GM23338 (cell line): ENCODE results near the gene ST8SIA6. TPM values are rescaled to one million over a fixed set of nuclear protein-coding genes. Genes with fewer than 3 reads are reported as not detected.

Source experiments
- ATAC-seq: fragments of 200-7000 bp; cut with Tn5 transposase; 3 replicates; pipeline ENCODE4 v1.9.1; 2020
- DNase-seq: peaks from one replicate; pipeline ENCODE4 v3.0.0-alpha.2; 2015; ENCODE audit warnings: low spot score
- H2AFZ ChIP-seq: fragments of 200-600 bp; sonication (generic); 2 replicates; pipeline ENCODE4 v1.8.0; 2016; ENCODE audit warnings: antibody characterized with exemption, mild to moderate bottlenecking, moderate library complexity
- H3F3A ChIP-seq: fragments of 200-600 bp; sonication (generic); replicated peaks from 2 replicates; pipeline ENCODE4 v1.8.0; 2017; ENCODE audit warnings: antibody characterized with exemption, mixed run types, low read depth
- H3K27ac ChIP-seq: fragments of 200-600 bp; sonication (generic); 2 replicates; pipeline ENCODE4 v1.6.1; 2016; ENCODE audit warnings: low read depth
- H3K27me3 ChIP-seq: fragments of 200-600 bp; sonication (generic); 2 replicates; pipeline ENCODE4 v1.8.0; 2016; ENCODE audit warnings: mild to moderate bottlenecking, mixed run types, moderate library complexity; ENCODE audit not compliant: insufficient read depth
- H3K36me3 ChIP-seq: fragments of 200-600 bp; sonication (generic); 2 replicates; pipeline ENCODE4 v1.8.0; 2016; ENCODE audit warnings: mild to moderate bottlenecking; ENCODE audit not compliant: insufficient read depth
- H3K4me1 ChIP-seq: fragments of 200-600 bp; sonication (generic); 2 replicates; pipeline ENCODE4 v1.8.0; 2016; ENCODE audit warnings: mild to moderate bottlenecking, moderate library complexity; ENCODE audit not compliant: insufficient read depth
- H3K4me2 ChIP-seq: fragments of 200-600 bp; sonication (generic); 2 replicates; pipeline ENCODE4 v1.7.1; 2017; ENCODE audit warnings: mixed run types
- H3K4me3 ChIP-seq: fragments of 200-600 bp; sonication (generic); 2 replicates; pipeline ENCODE4 v1.6.1; 2016; ENCODE audit warnings: mixed run types
- H3K79me2 ChIP-seq: fragments of 200-600 bp; sonication (generic); replicated peaks from 2 replicates; pipeline ENCODE4 v1.8.0; 2017; ENCODE audit warnings: mild to moderate bottlenecking; ENCODE audit not compliant: insufficient read depth
- H3K9me2 ChIP-seq: fragments of 200-600 bp; sonication (generic); 2 replicates; pipeline ENCODE4 v1.8.0; 2017; ENCODE audit not compliant: insufficient read depth
- H4K20me1 ChIP-seq: fragments of 200-600 bp; sonication (generic); replicated peaks from 2 replicates; pipeline ENCODE4 v1.8.0; 2017; ENCODE audit warnings: mild to moderate bottlenecking; ENCODE audit not compliant: insufficient read depth
- H3K27ac Mint-ChIP-seq: 2 replicates; pipeline ENCODE4 v1.8.0; 2020; ENCODE audit warnings: inconsistent platforms, mild to moderate bottlenecking, moderate library complexity, mixed read lengths
- H3K27me3 Mint-ChIP-seq: 3 replicates; pipeline ENCODE4 v1.8.0; 2022; ENCODE audit warnings: low read depth, mild to moderate bottlenecking, moderate library complexity, mixed read lengths, inconsistent platforms; ENCODE audit not compliant: insufficient read depth, poor library complexity
- H3K36me3 Mint-ChIP-seq: 3 replicates; pipeline ENCODE4 v1.8.0; 2021; ENCODE audit warnings: low read depth, mild to moderate bottlenecking, inconsistent platforms, moderate library complexity, mixed read lengths
- H3K4me1 Mint-ChIP-seq: 3 replicates; pipeline ENCODE4 v1.8.0; 2020; ENCODE audit warnings: mild to moderate bottlenecking, inconsistent platforms, mixed read lengths
- H3K4me3 Mint-ChIP-seq: 3 replicates; pipeline ENCODE4 v1.8.0; 2021; ENCODE audit warnings: moderate library complexity, mild to moderate bottlenecking, inconsistent platforms, mixed read lengths
- H3K9me3 Mint-ChIP-seq: 3 replicates; pipeline ENCODE4 v1.8.0; 2020; ENCODE audit warnings: moderate library complexity, mild to moderate bottlenecking, inconsistent platforms, mixed read lengths
- JUNB ChIP-seq: IDR thresholded peaks from one replicate; pipeline ENCODE4 v1.6.1; 2016; ENCODE audit warnings: antibody characterized with exemption; ENCODE audit not compliant: unreplicated experiment
- NANOG ChIP-seq: IDR thresholded peaks from 2 replicates; pipeline ENCODE4 v1.6.1; 2016; ENCODE audit warnings: antibody characterized with exemption, borderline replicate concordance
- POLR2AphosphoS5 ChIP-seq: IDR thresholded peaks from 2 replicates; pipeline ENCODE4 v1.6.1; 2016; ENCODE audit warnings: antibody characterized with exemption, low read depth
- STAT1 ChIP-seq: IDR thresholded peaks from one replicate; pipeline ENCODE4 v1.6.1; 2016; ENCODE audit warnings: antibody characterized with exemption; ENCODE audit not compliant: unreplicated experiment
- ZNF331 ChIP-seq: fragments of 250-450 bp; sonication (Bioruptor Pico); IDR thresholded peaks from 2 replicates; pipeline ENCODE4 v1.5.0; 2020; ENCODE audit warnings: low read depth, mild to moderate bottlenecking, moderate library complexity
- polyA plus RNA-seq: library from polyadenylated mRNA; unstranded; fragments of >200 nt; fragmentation: Nextera tagmentation; extraction: Ambion mirVana; gene quantifications from 2 replicates; pipeline ENCODE4 v1.2.1, GENCODE V29; 2016
- total RNA-seq: library from RNA; depleted of rRNA; stranded (reverse); fragments of >200 nt; shearing (Covaris generic); gene quantifications from 2 replicates; pipeline ENCODE4 v1.2.3, GENCODE V29; 2014
- TF ChIP-seq, protein P1 (sequence below): fragments of 250-450 bp; sonication (Bioruptor Pico); IDR thresholded peaks from 2 replicates; pipeline ENCODE4 v1.5.0; 2020; ENCODE audit warnings: mild to moderate bottlenecking, moderate library complexity
- TF ChIP-seq, protein P2 (sequence below), 2 experiments: fragments of 200-600 bp in 1 of 2; sonication (generic) in 1 of 2; conservative IDR thresholded peaks; 2 replicates each; pipeline versions ENCODE4 v1.5.1 to v1.6.1; 2016 to 2017; ENCODE audit warnings: antibody characterized with exemption in 2 of 2, low read depth in 2 of 2, mild to moderate bottlenecking in 2 of 2, moderate library complexity in 1 of 2

The ST8SIA6 gene
- total and polyA plus RNA-seq, 2 experiments from 2014 or later: 1.6 to 2.3 TPM

DNA sequence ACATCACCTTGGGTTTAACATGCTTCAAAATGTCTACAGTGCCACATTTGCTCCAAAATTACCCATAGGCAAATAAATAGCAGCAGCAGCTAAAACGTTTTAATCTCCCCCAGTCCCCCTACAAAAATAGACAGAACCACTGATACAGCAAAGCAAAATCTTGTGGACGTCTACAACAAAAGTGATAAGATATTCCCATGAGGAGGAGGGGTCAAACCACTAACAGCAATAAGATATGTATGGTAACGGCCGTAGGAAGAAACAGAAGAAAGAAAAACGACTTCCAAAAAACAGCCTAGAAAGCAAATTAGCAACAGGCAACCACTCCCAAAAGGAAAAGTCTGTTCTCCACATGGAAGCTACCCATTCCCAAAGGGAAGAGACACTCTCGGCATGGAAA, 34.5 kb upstream of the ST8SIA6 start (continued):
- TF ChIP-seq, protein P1, sequence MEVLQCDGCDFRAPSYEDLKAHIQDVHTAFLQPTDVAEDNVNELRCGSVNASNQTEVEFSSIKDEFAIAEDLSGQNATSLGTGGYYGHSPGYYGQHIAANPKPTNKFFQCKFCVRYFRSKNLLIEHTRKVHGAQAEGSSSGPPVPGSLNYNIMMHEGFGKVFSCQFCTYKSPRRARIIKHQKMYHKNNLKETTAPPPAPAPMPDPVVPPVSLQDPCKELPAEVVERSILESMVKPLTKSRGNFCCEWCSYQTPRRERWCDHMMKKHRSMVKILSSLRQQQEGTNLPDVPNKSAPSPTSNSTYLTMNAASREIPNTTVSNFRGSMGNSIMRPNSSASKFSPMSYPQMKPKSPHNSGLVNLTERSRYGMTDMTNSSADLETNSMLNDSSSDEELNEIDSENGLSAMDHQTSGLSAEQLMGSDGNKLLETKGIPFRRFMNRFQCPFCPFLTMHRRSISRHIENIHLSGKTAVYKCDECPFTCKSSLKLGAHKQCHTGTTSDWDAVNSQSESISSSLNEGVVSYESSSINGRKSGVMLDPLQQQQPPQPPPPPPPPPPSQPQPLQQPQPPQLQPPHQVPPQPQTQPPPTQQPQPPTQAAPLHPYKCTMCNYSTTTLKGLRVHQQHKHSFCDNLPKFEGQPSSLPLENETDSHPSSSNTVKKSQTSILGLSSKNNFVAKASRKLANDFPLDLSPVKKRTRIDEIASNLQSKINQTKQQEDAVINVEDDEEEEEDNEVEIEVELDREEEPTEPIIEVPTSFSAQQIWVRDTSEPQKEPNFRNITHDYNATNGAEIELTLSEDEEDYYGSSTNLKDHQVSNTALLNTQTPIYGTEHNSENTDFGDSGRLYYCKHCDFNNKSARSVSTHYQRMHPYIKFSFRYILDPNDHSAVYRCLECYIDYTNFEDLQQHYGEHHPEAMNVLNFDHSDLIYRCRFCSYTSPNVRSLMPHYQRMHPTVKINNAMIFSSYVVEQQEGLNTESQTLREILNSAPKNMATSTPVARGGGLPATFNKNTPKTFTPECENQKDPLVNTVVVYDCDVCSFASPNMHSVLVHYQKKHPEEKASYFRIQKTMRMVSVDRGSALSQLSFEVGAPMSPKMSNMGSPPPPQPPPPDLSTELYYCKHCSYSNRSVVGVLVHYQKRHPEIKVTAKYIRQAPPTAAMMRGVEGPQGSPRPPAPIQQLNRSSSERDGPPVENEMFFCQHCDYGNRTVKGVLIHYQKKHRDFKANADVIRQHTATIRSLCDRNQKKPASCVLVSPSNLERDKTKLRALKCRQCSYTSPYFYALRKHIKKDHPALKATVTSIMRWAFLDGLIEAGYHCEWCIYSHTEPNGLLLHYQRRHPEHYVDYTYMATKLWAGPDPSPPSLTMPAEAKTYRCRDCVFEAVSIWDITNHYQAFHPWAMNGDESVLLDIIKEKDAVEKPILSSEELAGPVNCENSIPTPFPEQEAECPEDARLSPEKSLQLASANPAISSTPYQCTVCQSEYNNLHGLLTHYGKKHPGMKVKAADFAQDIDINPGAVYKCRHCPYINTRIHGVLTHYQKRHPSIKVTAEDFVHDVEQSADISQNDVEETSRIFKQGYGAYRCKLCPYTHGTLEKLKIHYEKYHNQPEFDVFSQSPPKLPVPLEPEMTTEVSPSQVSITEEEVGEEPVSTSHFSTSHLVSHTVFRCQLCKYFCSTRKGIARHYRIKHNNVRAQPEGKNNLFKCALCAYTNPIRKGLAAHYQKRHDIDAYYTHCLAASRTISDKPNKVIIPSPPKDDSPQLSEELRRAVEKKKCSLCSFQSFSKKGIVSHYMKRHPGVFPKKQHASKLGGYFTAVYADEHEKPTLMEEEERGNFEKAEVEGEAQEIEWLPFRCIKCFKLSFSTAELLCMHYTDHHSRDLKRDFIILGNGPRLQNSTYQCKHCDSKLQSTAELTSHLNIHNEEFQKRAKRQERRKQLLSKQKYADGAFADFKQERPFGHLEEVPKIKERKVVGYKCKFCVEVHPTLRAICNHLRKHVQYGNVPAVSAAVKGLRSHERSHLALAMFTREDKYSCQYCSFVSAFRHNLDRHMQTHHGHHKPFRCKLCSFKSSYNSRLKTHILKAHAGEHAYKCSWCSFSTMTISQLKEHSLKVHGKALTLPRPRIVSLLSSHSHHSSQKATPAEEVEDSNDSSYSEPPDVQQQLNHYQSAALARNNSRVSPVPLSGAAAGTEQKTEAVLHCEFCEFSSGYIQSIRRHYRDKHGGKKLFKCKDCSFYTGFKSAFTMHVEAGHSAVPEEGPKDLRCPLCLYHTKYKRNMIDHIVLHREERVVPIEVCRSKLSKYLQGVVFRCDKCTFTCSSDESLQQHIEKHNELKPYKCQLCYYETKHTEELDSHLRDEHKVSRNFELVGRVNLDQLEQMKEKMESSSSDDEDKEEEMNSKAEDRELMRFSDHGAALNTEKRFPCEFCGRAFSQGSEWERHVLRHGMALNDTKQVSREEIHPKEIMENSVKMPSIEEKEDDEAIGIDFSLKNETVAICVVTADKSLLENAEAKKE (CRISPR knock-in tag): no peak
- TF ChIP-seq, protein P2, sequence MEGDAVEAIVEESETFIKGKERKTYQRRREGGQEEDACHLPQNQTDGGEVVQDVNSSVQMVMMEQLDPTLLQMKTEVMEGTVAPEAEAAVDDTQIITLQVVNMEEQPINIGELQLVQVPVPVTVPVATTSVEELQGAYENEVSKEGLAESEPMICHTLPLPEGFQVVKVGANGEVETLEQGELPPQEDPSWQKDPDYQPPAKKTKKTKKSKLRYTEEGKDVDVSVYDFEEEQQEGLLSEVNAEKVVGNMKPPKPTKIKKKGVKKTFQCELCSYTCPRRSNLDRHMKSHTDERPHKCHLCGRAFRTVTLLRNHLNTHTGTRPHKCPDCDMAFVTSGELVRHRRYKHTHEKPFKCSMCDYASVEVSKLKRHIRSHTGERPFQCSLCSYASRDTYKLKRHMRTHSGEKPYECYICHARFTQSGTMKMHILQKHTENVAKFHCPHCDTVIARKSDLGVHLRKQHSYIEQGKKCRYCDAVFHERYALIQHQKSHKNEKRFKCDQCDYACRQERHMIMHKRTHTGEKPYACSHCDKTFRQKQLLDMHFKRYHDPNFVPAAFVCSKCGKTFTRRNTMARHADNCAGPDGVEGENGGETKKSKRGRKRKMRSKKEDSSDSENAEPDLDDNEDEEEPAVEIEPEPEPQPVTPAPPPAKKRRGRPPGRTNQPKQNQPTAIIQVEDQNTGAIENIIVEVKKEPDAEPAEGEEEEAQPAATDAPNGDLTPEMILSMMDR (conservative IDR thresholded peaks at IDR 0.05; ENCODE audit: low read depth in 2 of 2): no peak
- no peak for TF ChIP-seq POLR2AphosphoS5
- TF ChIP-seq NANOG: no peak
- no peak for TF ChIP-seq JUNB
- TF ChIP-seq ZNF331 (CRISPR knock-in tag): no peak
- TF ChIP-seq STAT1: no peak

DNA sequence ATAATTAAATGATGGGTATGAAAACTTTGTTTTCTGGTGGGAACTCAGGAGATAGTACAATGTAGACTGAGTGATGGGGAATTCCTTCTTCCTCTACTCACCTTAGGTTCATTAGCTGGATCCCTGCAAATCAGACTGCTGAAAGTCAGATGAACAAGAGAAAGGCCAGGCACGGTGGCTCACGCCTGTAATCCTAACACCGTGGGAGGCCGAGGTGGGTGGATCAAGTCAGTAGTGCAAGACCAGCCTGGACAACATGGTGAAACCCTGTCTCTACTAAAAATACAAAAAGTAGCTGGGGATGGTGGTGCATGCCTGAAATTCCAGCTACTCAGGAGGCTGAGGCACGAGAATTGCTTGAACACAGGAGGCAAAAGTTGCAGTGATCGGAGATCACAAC, 28.7 kb upstream of the ST8SIA6 start:
- Histone ChIP-seq H3K36me3 (no peaks in the 10 kb centered on the region), H3K27ac (no peak overlapping the region), H3F3A (no peaks in the 10 kb centered on the region), H2AFZ (no peak overlapping the region), H4K20me1 (no peaks in the 10 kb centered on the region), H3K9me2 (peaks cover 6% of the 10 kb centered on the region; the same call in 1 of the 2 replicates), H3K4me1 (no peaks in the 10 kb centered on the region), H3K4me3 (no peak overlapping the region), H3K79me2 (no peaks in the 10 kb centered on the region), H3K27me3 (no peaks in the 10 kb centered on the region), H3K4me2 (no peak overlapping the region)
- Mint-ChIP-seq H3K36me3 (no peaks in the 10 kb centered on the region), H3K4me1 (no peaks in the 10 kb centered on the region), H3K9me3 (peaks cover 15% of the 10 kb centered on the region), H3K27me3 (no peaks in the 10 kb centered on the region), H3K27ac (no peak overlapping the region), H3K4me3 (no peak overlapping the region)
- TF ChIP-seq ZNF331 (CRISPR knock-in tag) (no peak), JUNB (no peak)
- no peak for ATAC-seq
- DNase-seq: no peak
